GM12873 (cell line): ENCODE results near the gene ACTR5.

Experiments
- TF ChIP-seq, protein P1 (sequence below): IDR thresholded peaks from 2 replicates; pipeline ENCODE4 v1.5.1; 2012; ENCODE audit warnings: low read depth, mild to moderate bottlenecking, moderate library complexity, low read length, control low read depth; ENCODE audit not compliant: insufficient read depth; ENCODE audit errors: missing control alignments

Gene ACTR5

GRCh38 chr20:38800882-38801281 lies 52.6 kb downstream of the ACTR5 start:
- TF ChIP-seq, protein P1, sequence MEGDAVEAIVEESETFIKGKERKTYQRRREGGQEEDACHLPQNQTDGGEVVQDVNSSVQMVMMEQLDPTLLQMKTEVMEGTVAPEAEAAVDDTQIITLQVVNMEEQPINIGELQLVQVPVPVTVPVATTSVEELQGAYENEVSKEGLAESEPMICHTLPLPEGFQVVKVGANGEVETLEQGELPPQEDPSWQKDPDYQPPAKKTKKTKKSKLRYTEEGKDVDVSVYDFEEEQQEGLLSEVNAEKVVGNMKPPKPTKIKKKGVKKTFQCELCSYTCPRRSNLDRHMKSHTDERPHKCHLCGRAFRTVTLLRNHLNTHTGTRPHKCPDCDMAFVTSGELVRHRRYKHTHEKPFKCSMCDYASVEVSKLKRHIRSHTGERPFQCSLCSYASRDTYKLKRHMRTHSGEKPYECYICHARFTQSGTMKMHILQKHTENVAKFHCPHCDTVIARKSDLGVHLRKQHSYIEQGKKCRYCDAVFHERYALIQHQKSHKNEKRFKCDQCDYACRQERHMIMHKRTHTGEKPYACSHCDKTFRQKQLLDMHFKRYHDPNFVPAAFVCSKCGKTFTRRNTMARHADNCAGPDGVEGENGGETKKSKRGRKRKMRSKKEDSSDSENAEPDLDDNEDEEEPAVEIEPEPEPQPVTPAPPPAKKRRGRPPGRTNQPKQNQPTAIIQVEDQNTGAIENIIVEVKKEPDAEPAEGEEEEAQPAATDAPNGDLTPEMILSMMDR, result no peak

GRCh38 chr20:38804221-38804620 lies 56.0 kb downstream of the ACTR5 start:
- TF ChIP-seq, protein P1, result no peak

GRCh38 chr20:38804682-38805501 lies 56.6 kb downstream of the ACTR5 start:
- TF ChIP-seq, protein P1, result no peak

DNA sequence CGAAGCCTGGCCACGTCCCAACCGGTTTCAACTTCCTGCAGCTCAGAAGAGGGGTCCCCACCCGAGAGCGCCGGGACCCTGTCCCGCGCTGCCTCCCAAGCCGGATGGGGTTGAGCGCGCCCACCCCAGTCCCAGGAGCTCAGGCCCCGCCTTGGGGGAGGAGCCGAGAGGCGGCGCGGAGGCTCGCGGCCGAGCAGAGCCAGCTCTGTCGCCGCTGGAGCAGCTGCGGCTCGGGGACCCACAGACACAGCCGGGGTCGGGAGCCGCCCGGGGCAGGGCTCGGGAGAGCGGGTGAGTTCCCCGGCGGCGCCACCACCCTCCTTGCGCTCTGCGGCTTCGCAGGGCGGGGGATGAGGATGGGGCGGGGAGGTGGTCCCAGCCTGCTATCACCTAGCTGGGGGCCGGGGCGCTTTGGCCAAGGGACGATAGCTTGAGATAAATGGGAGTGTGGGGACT lies 57.3 kb downstream of the ACTR5 start, which contains the start of gene PPP1R16B:
Gene PPP1R16B, plus strand, starts transcription at position 196 of the 456 bp plus-strand sequence. CDS start 30,229 bp downstream, outside the sequence.
- TF ChIP-seq, protein P1, result no peak

- TF ChIP-seq, protein P1, result no peak
Observed at GRCh38 chr20:38805958-38806854, 57.9 kb downstream of the ACTR5 start.

DNA sequence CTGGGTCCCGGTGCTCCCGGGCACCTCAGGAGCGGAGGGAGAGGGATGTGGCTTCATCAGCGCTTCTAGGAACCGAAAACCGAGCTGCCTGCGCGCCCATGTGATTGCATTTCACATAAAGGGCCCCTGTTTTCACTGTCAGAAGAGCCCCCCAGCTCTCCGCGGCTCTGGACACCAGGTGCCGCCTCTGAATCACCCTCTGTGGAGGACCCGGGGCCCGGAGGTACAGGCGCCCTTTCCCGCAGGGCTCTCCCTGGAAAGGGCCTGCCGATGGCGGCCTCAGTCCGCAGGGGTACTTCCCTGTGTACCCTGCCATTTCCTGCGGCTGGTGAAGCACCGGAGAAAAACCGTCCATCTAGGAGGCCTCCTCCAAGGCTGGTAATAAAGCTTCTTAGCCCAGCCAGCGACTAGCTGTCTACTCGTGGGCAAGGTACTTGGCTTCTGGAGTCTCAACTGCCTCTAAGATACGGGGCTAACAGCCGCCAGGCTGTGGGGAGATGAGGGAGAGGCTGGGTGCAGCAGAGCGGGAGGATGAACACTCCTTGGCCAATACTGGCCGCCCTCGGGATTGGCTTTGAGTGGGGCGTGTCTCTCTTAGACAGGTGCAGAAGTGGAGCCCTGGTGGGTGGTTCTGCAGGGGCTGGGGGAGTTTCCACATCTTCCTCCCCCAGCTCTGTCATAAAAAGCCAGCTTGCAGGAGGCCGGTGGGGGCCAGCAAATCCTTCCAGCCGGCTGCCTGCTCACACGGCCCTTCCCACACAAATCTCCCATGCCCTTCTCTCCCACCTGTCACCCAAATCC lies 58.8 kb downstream of the ACTR5 start:
- TF ChIP-seq, protein P1, result no peak
